ENCODE results near the gene MAEL.
"Not testable (repeated sequence)": the region's sequence is repeated elsewhere in the genome, so short reads cannot be mapped to it uniquely, and the experiment has no call there.

Gene MAEL

DNA sequence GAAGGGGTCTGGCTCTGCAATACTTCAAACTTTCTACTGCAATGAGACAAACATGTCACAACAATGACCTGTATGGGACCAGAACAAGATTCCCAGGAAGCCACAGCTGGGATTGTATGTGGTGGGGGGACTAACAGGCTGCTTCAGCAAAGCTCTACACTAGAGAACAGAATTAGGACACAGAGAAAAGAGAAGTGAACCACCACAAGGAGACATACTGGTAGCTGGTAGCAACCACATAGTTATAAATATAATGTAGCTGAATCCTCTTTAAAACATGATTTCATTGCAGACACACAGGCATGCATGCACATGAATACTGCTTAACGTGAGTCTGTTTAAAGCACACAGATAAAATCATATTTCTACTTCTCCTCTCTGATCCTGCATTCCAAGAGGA lies 10.3 kb upstream of the MAEL start:
- DNase-seq (ENCODE audit: low read depth): no peak

DNA sequence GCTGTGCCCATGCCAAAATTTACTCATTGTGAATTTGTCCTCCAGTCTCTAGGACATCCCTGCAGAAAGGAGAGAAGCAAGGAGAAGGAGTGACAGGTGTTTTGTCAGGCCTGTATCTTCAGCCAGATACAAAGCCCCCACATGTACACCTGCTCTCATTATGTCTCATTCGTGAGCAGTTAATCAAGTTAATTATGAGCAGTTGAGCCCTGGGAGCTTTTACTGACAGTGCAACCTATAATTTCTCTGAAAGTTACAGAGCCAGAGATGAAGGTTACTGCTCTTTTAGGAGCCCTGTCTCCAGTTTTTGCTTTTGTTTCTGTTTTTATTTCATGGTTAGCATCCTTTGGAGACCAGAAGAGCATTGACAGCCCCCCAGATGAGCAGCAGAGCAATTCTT lies 8.7 kb upstream of the MAEL start:
- DNase-seq (ENCODE audit: low read depth): no peak

- DNase-seq (ENCODE audit: low read depth): no peak
These were observed 8.3 kb upstream of the MAEL start for GRCh38 chr1:166980818-166981217.

- no peak for DNase-seq (ENCODE audit: low read depth)
These were observed 7.5 kb upstream of the MAEL start for GRCh38 chr1:166981589-166981988.

- no peak for DNase-seq (ENCODE audit: low read depth)
These were observed 10.0 kb downstream of the MAEL start for GRCh38 chr1:166999075-166999474.

DNA sequence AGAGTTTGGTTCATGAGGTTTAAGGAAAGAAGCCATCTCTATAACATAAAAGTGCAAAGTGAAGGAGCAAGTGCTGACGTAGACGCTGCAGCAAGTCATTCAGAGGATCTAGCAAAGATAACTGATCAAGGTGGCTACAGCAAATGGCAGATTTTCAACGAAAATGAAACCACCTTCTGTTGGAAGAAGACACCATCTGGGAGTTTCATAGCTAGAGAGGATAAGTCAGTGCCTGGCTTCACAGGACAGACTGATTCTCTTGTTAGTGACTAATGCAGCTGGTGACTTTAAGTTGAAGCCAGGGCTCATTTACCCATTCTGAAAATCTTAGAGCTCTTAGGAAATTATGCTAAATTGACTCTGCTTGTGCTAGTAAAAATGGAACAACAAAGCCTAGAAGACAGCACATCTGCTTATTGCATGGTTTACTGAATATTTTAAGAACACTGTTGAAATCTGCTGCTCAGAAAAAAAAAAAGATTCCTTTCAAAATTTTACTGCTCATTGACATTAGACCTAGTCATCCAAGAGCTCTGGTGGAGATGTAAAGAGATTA lies 10.5 kb downstream of the MAEL start:
- no peak for DNase-seq (ENCODE audit: low read depth)

GRCh38 chr1:167000546-167000945 lies 11.5 kb downstream of the MAEL start:
- no peak for DNase-seq (ENCODE audit: low read depth)

DNA sequence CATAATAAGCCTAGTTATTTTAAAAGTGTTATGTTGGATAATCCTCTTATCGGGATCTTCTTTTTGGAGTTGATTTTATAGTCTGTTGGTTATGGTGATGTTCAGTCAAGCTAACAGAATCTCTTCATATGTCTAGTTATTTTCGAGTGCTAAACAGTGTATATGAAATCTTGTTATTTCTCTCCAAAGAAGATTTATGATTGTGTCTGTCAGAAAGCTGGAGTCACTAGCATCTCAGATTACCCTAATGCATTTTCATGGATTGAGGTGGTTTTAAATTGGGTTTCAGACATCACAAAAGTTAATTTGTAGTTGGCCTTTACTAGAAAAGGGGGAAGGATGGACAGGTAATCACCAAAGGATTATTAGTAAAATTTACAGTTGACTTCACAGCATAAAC lies 13.3 kb downstream of the MAEL start:
- DNase-seq (ENCODE audit: low read depth): no peak

DNA sequence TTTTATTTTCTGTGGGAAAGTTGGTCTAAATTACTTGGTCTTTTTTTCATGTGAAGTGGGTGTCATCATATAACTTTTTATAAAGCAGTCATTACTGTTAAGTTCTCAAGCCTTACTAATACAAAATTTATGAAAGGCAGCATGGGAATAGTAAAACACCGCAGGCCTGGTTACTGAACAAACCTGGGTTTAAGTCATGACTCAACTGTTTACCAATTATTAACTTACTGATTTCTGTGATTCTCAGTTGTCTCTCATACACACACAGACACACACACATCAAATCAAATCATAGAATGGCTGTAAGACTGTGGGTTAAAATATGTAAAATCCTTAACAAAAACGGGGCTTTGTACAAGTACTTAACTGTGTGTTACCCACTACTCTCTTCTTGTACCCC lies 14.6 kb downstream of the MAEL start:
- no peak for DNase-seq (ENCODE audit: low read depth)

DNA sequence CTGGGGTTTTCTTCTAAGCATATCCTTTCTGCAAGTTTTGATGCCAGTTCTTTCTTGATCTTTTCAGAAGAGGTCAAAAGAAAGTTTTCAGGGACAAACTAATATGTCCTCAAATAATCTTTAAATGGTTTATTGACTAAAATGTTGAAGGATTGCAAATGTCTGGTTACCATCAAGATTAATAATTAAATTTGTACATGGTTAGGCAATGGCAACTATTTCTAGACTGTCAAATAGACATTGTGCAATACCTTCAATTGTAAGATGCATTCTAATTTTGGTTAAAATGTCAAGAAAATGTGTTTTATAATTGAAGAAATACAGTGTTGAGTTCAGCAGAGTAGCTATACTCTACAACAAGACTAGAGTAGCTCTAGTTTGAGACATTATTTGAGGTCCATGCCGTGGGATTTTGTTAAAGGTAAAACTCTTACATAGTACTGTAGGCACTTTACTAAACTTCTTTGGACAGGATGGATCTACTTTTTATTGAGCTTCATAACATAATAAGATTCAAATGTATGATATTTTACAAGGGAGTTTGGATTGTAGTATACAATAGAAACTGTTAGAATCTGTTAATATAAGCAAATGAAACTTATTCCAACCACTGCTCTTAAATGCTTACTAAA lies 22.6 kb downstream of the MAEL start:
- DNase-seq (ENCODE audit: low read depth): no peak

- no peak for DNase-seq (ENCODE audit: low read depth)
These were observed 23.5 kb downstream of the MAEL start for GRCh38 chr1:167012570-167012969.

DNA sequence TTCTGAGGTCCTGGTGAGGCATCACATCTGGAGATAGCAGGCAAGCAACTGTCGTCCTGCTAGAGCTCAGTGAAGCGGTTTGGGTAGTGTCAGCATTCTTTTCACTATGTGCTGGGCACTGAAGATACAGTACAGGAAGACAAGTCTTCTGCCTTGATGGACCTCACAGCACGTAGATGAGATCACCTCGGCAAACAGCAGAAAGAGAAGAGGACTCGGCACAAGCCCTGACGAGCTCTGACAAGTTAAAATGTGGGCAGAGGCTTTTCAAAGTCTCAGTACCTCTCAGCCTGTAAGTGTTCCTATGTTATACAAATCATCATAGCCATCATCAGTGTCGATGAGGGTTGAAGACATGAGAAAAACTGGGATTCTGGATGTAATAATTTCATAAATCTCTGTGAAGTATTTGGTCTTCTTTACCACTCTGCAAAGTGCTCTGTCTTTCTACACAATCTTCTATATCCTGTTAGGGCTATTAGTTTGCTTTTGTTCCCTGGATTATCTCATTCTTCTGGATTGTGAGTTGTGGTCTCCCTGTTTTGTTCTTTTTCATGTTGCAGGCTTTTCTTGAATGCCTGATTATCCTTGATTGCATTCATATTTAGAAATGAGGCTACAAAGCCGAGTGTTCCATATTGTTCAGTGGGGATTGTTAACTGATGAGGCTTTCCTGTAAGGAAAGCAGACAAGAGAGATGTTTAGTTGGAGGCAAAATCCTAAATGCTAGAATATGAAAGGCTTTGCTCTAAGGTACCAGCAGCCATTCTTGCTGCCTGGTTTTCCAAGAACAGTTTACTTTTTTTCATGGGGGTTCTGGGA lies 24.2 kb downstream of the MAEL start:
- no peak for DNase-seq (ENCODE audit: low read depth)

DNA sequence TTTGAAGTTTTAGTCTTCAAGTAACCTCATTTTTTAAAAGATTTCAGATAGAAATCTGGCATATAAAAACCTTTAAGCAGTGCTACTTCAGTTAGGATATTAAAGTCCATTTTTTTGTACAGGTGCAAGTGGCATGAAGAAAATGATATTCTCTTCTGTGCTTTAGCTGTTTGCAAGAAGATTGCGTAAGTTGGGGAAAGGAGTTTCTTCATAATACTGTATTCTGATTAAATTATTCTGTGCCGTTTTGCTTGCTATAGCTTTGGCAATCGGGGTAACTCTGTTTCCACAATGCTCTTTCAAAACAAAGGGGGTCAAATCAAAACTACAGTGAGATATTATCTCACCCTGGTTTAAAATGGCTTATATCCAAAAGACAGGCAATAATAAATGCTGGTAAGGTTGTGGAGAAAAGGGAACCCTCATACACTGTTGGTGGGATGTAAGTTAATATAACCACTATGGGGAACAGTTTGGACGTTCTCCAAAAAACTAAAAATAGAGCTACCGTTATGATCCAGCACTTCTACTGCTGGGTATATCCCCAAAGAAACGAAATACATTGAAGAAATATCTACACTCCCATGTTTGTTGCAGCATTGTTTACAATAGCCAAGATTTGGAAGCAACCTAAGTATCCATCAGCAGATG lies 27.1 kb downstream of the MAEL start:
- DNase-seq (ENCODE audit: low read depth): no peak

GRCh38 chr1:167022384-167022783 lies 33.3 kb downstream of the MAEL start:
- DNase-seq (ENCODE audit: low read depth): no peak

- DNase-seq (ENCODE audit: low read depth): not testable (repeated sequence)
These were observed 40.5 kb downstream of the MAEL start for GRCh38 chr1:167029553-167029952.

GRCh38 chr1:167033646-167034045 lies 44.6 kb downstream of the MAEL start:
- no peak for DNase-seq (ENCODE audit: low read depth)

DNA sequence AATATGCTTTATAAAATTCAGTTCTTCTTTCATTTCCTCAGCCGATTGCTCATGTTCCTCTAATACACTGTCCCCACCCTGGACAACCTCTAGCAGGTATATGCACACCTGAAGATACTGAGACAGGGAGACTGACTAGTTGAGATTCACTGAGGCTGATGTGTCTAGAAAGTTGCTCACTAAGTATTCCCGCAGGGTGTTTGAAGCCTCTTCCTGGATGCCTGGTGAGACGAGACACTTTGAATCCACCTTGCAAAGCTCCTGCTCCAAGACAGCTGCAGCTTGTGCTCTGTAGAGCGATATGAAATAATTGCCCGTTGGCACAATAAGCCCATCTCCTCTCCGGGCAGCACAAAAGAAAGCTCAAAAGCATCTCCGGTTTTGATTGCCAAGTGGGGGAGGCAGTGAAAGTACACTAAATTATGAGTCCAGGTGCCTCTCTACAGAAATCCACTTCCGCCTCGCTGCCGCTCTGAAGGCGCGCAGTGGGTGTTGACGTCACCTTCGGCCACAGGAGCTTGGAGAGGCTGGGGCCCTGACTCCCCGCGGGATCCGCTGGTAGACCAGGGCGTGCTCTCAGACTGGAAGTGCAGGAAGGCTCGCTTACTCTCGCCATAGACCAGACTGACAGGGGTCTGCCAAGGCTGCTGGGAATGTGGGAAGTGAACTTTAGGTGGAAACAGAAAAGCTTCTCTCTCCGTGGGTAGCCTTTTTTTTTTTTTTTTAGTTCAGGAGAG lies 54.8 kb downstream of the MAEL start:
- peak; percentile 51 for DNase-seq (ENCODE audit: low read depth)

DNA sequence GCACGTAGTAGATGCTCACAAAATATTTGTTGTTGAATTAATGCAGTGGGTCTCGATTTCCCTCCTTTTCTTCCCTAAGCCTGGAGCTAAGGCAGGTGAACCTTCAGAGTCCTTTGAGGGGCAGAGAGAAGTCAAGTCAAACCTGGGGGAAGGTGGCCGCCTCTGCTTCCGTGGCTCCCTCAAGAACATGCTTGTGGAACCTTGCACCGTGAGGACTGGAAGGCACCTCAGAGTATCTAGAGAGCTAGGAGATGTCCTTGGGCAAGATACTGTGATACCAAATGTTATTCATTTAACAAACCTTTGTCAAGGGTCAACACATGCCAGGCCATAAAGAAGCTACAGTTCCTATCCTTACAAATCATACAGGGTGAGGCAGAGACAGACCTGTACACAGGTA lies 62.8 kb downstream of the MAEL start:
- no peak for DNase-seq (ENCODE audit: low read depth)

DNA sequence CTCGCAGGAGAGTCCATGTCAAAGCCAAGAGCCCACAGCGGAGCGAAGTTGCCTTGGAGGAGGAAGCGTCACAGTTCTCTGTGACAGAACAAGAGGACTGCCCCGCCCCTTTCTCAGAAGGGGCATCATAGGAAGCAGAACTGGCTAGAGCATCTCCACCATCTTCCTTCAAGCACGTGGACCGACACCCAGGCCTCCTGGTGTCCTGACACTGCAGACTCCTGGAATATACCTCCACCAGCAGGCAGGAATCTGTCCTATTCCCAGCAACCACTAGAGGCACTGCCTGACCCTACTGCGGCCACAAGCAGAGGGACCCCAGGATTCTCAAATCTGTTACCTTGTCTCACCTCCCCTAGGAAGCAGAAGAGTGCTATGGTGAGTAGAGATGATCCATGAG lies 63.3 kb downstream of the MAEL start:
- DNase-seq (ENCODE audit: low read depth): no peak

DNA sequence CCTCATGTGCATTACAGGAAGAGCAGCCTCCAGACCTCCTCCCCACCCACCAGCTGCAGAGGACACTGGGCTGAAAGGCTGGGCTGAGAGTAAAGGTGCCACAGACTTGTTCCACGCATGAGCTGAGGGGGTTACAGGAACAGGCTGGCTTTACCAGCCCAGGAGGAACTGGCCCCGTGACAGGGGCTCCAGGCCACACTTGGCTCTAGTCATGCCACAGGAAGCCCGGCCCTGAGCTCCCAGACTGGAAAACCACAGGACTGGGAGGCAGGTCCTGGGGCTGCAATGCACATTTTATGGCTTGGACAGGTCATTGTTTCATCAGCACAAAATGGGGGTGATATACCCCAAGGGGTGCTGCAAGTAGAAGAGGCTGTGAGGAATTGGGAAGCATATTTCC lies 65.5 kb downstream of the MAEL start:
- DNase-seq (ENCODE audit: low read depth): no peak

GRCh38 chr1:167054946-167055630 lies 66.0 kb downstream of the MAEL start:
- no peak for DNase-seq (ENCODE audit: low read depth)

All from activated T-cell treated with anti-CD3 and anti-CD28 coated beads for 24 hours (primary cell).